ENCODE results near the gene FBXL4. TPM values are rescaled to one million over a fixed set of nuclear protein-coding genes. Genes with fewer than 3 reads are reported as not detected.

FBXL4 gene
- total RNA-seq, 1 experiment from 2014 or later = 5.1 TPM

- H3K23ac ChIP-seq (ENCODE audit: insufficient read length, low read depth, low read length) = no peak overlapping the region
- H2BK15ac ChIP-seq (ENCODE audit: low read depth, low read length) = no peak overlapping the region
- H3K27me3 ChIP-seq (ENCODE audit: insufficient read depth, low read length) = no peaks in the 10 kb centered on the region
- no peak overlapping the region for H4K8ac ChIP-seq (replicated peaks; ENCODE audit: insufficient read length, low read depth, low read length)
- Mint-ChIP-seq H3K9me3 (no peaks in the 10 kb centered on the region), H3K36me3 (ENCODE audit: insufficient read depth in 1 of 3, low read depth in 3 of 3) (peaks cover 2 to 24% (median 3%) of the 10 kb centered on the region in 3 experiments; a peak in 5 of 7 replicates), H3K27me3 (ENCODE audit: low read depth) (no peaks in the 10 kb centered on the region), H3K4me3 (no peak overlapping the region), H3K4me1 (peaks cover 32% of the 10 kb centered on the region in 2 experiments), H3K27ac (no peak overlapping the region)
- H3K79me2 ChIP-seq (ENCODE audit: insufficient read depth, low read length) = no peaks in the 10 kb centered on the region
- H2BK12ac ChIP-seq (ENCODE audit: insufficient read length, low read depth, low read length) = no peak overlapping the region
- no peak overlapping the region for H2BK120ac ChIP-seq (ENCODE audit: low read depth, low read length, poor library complexity, severe bottlenecking)
- H3K79me1 ChIP-seq (ENCODE audit: insufficient read depth, low read depth, low read length, poor library complexity, severe bottlenecking) = no peaks in the 10 kb centered on the region
- no peak for TF ChIP-seq CTCF (conservative IDR thresholded peaks at IDR 0.05)
- no peak overlapping the region for H3K27ac ChIP-seq (ENCODE audit: insufficient read length, low read depth, low read length)
- no peaks in the 10 kb centered on the region for H3K9me3 ChIP-seq (ENCODE audit: control insufficient read depth, low read depth, low read length)
- H2BK5ac ChIP-seq (ENCODE audit: insufficient read length, low read length) = no peak overlapping the region
- H3K14ac ChIP-seq (ENCODE audit: insufficient read depth, low read length) = no peak overlapping the region
- H2AK5ac ChIP-seq (ENCODE audit: insufficient read length, low read length) = no peak overlapping the region
- H3K4me2 ChIP-seq (ENCODE audit: insufficient read depth, insufficient read length, low read length) = no peak overlapping the region
- no peak overlapping the region for H4K5ac ChIP-seq (ENCODE audit: insufficient read length, low read depth, low read length)
- no peak overlapping the region for H2BK20ac ChIP-seq (ENCODE audit: low read depth, low read length, poor library complexity, severe bottlenecking)
- no peak overlapping the region for H3T11ph ChIP-seq (ENCODE audit: low read length)
- H3K9ac ChIP-seq (ENCODE audit: extremely low read depth, insufficient read length, low read length) = no peak overlapping the region
- H3K4me1 ChIP-seq (ENCODE audit: insufficient read depth, low read length) = no peaks in the 10 kb centered on the region; the same call in 1 of the 2 replicates
- no peak overlapping the region for H2AFZ ChIP-seq (ENCODE audit: low read length)
- H3K4ac ChIP-seq (ENCODE audit: low read depth, low read length) = no peak overlapping the region
- H4K20me1 ChIP-seq (ENCODE audit: control insufficient read depth, insufficient read depth, insufficient read length) = no peaks in the 10 kb centered on the region
- H4K91ac ChIP-seq (ENCODE audit: insufficient read length, low read depth, low read length) = no peak overlapping the region
- H3K18ac ChIP-seq (ENCODE audit: insufficient read length, low read depth, low read length) = no peak overlapping the region
- no peak overlapping the region for H3K56ac ChIP-seq (ENCODE audit: insufficient read length, low read depth, low read length)
- H3K23me2 ChIP-seq (ENCODE audit: insufficient read length, low read depth, low read length, poor library complexity, severe bottlenecking) = no peaks in the 10 kb centered on the region
- no peak for DNase-seq
Observed at GRCh38 chr6:98927534-98927933, 20.2 kb downstream of the FBXL4 start.

Measured in H9 (cell line).